HepG2 (cell line): Measurements from ENCODE around the gene RASSF4. TPM values are rescaled to one million over a fixed set of nuclear protein-coding genes. Genes with fewer than 3 reads are reported as not detected.
A peak's percentile ranks its signal among the peaks of the same experiment; 100 is the strongest.

ENCODE experiments used
- AGO1 ChIP-seq: fragments of 200-400 bp; formaldehyde crosslinking; IDR thresholded peaks from 2 replicates; pipeline ENCODE4 v1.6.1; 2017; ENCODE audit warnings: mild to moderate bottlenecking, low read depth, low read length, moderate library complexity; ENCODE audit not compliant: poor library complexity, severe bottlenecking
- ERF ChIP-seq: IDR thresholded peaks from 2 replicates; pipeline ENCODE4 v1.6.1; 2018; ENCODE audit warnings: missing biosample characterization, missing genetic modification reagents
- KDM5B ChIP-seq: sonication (generic); formaldehyde crosslinking; IDR thresholded peaks from 2 replicates; pipeline ENCODE4 v1.4.0; 2020; ENCODE audit warnings: missing genetic modification reagents, mild to moderate bottlenecking, borderline replicate concordance
- KMT2B ChIP-seq: IDR thresholded peaks from 2 replicates; pipeline ENCODE4 v1.6.1; 2016; ENCODE audit warnings: missing genetic modification reagents, missing compliant biosample characterization
- PTBP1 ChIP-seq: fragments of 200-400 bp; formaldehyde crosslinking; IDR thresholded peaks from 2 replicates; pipeline ENCODE4 v1.6.1; 2018; ENCODE audit warnings: low read length, low read depth; ENCODE audit not compliant: poor library complexity, severe bottlenecking
- RFX3 ChIP-seq: IDR thresholded peaks from 2 replicates; pipeline ENCODE4 v1.6.1; 2016; ENCODE audit warnings: missing biosample characterization, missing genetic modification reagents
- SIX4 ChIP-seq: sonication (generic); formaldehyde crosslinking; IDR thresholded peaks from 2 replicates; pipeline ENCODE4 v1.4.0; 2020; ENCODE audit warnings: missing genetic modification reagents
- TP53 ChIP-seq: sonication (generic); formaldehyde crosslinking; conservative IDR thresholded peaks from 2 replicates; pipeline ENCODE4 v1.4.0; 2020; ENCODE audit warnings: missing genetic modification reagents
- ZBTB1 ChIP-seq: sonication (generic); formaldehyde crosslinking; IDR thresholded peaks from 2 replicates; pipeline ENCODE4 v1.4.0; 2020; ENCODE audit warnings: missing genetic modification reagents, borderline replicate concordance
- ZBTB21 ChIP-seq: sonication (generic); formaldehyde crosslinking; IDR thresholded peaks from 2 replicates; pipeline ENCODE4 v1.4.0; 2020; ENCODE audit warnings: missing genetic modification reagents
- ZNF382 ChIP-seq: sonication (generic); formaldehyde crosslinking; IDR thresholded peaks from 2 replicates; pipeline ENCODE4 v1.5.0; 2020; ENCODE audit warnings: missing genetic modification reagents, mild to moderate bottlenecking, borderline replicate concordance
- ZNF484 ChIP-seq: sonication (generic); formaldehyde crosslinking; IDR thresholded peaks from 2 replicates; pipeline ENCODE4 v1.5.1; 2020; ENCODE audit warnings: mild to moderate bottlenecking, low read depth, missing genetic modification reagents, borderline replicate concordance
- ZNF572 ChIP-seq: sonication (generic); formaldehyde crosslinking; IDR thresholded peaks from 2 replicates; pipeline ENCODE4 v1.5.1; 2020; ENCODE audit warnings: mild to moderate bottlenecking, missing genetic modification reagents
- ZNF607 ChIP-seq: sonication (generic); formaldehyde crosslinking; IDR thresholded peaks from 2 replicates; pipeline ENCODE4 v1.5.1; 2020; ENCODE audit warnings: missing genetic modification reagents, mild to moderate bottlenecking, borderline replicate concordance
- ZNF790 ChIP-seq: sonication (generic); formaldehyde crosslinking; IDR thresholded peaks from 2 replicates; pipeline ENCODE4 v1.8.0; 2022; ENCODE audit warnings: missing genetic modification reagents, mild to moderate bottlenecking, borderline replicate concordance
- ZNF839 ChIP-seq: sonication (generic); formaldehyde crosslinking; IDR thresholded peaks from 2 replicates; pipeline ENCODE4 v1.4.0; 2020; ENCODE audit warnings: missing genetic modification reagents, mild to moderate bottlenecking, borderline replicate concordance
- ZNF878 ChIP-seq: sonication (generic); formaldehyde crosslinking; IDR thresholded peaks from 2 replicates; pipeline ENCODE4 v1.8.1; 2023; ENCODE audit warnings: mild to moderate bottlenecking, missing genetic modification reagents, moderate library complexity
- polyA plus RNA-seq, 8 experiments: library from polyadenylated mRNA; depleted of rRNA in 3 of 8; stranded (reverse) in 7 of 8; unstranded in 1 of 8; fragments of >200 nt; fragmentation: Illumina TruSeq in 4 of 8; extraction: Trizol in 4 of 8; gene quantifications; 2 replicates each; pipeline versions ENCODE4 v1.2.1 to v1.2.3, GENCODE V29; 2011 to 2016; ENCODE audit warnings: low read depth in 4 of 8, missing spikeins in 1 of 8, mixed read lengths in 1 of 8; ENCODE audit not compliant: insufficient read depth in 1 of 8
- total RNA-seq, 5 experiments: library from RNA; depleted of rRNA; stranded (reverse); fragments of >200 nt; fragmentation: Illumina TruSeq; extraction: Trizol; gene quantifications; 2 replicates each; pipeline ENCODE4 v1.2.3, GENCODE V29; 2016; ENCODE audit warnings: low read depth in 1 of 5
- TF ChIP-seq, protein P1 (sequence below): sonication (generic); formaldehyde crosslinking; IDR thresholded peaks from 2 replicates; pipeline ENCODE4 v1.4.0; 2020; ENCODE audit warnings: missing genetic modification reagents
- TF ChIP-seq, protein P2 (sequence below): sonication (generic); formaldehyde crosslinking; IDR thresholded peaks from 2 replicates; pipeline ENCODE4 v1.9.0; 2022; ENCODE audit warnings: low read depth, missing genetic modification reagents
- TF ChIP-seq, protein P3 (sequence below): sonication (generic); formaldehyde crosslinking; IDR thresholded peaks from 2 replicates; pipeline ENCODE4 v1.5.1; 2020; ENCODE audit warnings: missing genetic modification reagents, mild to moderate bottlenecking, borderline replicate concordance
- TF ChIP-seq, protein P4 (sequence below): sonication (generic); formaldehyde crosslinking; IDR thresholded peaks from 2 replicates; pipeline ENCODE4 v1.4.0; 2020; ENCODE audit warnings: mild to moderate bottlenecking, missing genetic modification reagents

Gene RASSF4
- total and polyA plus RNA-seq, 2 of the 13 experiments (the other 11 are each of a cell fraction or from before 2014, with no cell fraction given): 34.0 to 51.7 TPM

DNA sequence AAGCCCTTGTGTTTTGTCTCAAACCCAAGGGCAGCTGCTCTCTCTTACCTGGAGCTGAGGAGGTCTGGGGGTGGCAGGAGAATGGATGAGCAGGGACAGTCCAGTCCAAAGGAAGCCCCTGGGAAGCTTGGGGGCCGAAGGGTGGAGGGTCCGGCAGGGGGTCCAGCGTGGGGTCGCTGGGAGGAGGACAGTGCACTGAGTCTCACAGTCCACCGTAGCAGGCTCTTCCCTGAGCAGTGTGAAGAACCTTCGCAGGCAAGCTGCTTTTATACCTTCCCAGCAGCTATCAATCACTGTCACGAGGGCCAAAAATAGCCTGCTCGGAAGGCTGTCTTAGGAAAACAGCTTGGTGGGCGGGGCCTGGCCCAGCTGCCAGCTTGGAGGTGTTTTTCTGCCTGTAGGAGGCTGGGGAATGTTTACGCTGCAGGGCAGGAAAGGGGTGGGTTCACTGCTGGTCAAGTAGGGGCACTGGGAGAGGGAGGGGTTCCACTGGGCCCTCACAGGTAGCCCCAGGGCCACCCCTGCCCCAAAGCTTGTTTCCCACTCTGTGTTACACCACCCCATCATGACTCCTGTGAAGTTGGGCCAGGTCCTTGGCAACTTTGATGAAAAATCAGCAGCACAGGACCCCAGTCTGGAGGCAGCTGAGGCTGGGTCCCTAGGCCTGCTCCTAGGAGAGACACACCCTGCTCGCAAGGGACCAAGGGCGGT is 19.1 kb downstream of the RASSF4 start, which contains the start of gene DEPP1 (continued):
- TF ChIP-seq ZBTB1: no peak
- peak; percentile 74; the same call in 1 of the 2 replicates for TF ChIP-seq TP53
- TF ChIP-seq ZNF839: no peak; the same call in 1 of the 2 replicates
- TF ChIP-seq, protein P1, sequence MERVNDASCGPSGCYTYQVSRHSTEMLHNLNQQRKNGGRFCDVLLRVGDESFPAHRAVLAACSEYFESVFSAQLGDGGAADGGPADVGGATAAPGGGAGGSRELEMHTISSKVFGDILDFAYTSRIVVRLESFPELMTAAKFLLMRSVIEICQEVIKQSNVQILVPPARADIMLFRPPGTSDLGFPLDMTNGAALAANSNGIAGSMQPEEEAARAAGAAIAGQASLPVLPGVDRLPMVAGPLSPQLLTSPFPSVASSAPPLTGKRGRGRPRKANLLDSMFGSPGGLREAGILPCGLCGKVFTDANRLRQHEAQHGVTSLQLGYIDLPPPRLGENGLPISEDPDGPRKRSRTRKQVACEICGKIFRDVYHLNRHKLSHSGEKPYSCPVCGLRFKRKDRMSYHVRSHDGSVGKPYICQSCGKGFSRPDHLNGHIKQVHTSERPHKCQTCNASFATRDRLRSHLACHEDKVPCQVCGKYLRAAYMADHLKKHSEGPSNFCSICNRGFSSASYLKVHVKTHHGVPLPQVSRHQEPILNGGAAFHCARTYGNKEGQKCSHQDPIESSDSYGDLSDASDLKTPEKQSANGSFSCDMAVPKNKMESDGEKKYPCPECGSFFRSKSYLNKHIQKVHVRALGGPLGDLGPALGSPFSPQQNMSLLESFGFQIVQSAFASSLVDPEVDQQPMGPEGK (CRISPR knock-in tag): peak; percentile 90
- peak; percentile 43; the same call in 1 of the 2 replicates for TF ChIP-seq KMT2B (CRISPR knock-in tag)
- TF ChIP-seq, protein P2, sequence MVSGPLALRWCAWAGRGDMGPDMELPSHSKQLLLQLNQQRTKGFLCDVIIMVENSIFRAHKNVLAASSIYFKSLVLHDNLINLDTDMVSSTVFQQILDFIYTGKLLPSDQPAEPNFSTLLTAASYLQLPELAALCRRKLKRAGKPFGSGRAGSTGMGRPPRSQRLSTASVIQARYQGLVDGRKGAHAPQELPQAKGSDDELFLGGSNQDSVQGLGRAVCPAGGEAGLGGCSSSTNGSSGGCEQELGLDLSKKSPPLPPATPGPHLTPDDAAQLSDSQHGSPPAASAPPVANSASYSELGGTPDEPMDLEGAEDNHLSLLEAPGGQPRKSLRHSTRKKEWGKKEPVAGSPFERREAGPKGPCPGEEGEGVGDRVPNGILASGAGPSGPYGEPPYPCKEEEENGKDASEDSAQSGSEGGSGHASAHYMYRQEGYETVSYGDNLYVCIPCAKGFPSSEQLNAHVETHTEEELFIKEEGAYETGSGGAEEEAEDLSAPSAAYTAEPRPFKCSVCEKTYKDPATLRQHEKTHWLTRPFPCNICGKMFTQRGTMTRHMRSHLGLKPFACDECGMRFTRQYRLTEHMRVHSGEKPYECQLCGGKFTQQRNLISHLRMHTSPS: peak; percentile 82; the same call in 1 of the 2 replicates
- peak; percentile 96 for TF ChIP-seq ZNF878 (CRISPR knock-in tag)
- no peak for TF ChIP-seq ZNF382 (CRISPR knock-in tag)
- peak; percentile 52 for TF ChIP-seq RFX3 (CRISPR knock-in tag)
- TF ChIP-seq, protein P3, sequence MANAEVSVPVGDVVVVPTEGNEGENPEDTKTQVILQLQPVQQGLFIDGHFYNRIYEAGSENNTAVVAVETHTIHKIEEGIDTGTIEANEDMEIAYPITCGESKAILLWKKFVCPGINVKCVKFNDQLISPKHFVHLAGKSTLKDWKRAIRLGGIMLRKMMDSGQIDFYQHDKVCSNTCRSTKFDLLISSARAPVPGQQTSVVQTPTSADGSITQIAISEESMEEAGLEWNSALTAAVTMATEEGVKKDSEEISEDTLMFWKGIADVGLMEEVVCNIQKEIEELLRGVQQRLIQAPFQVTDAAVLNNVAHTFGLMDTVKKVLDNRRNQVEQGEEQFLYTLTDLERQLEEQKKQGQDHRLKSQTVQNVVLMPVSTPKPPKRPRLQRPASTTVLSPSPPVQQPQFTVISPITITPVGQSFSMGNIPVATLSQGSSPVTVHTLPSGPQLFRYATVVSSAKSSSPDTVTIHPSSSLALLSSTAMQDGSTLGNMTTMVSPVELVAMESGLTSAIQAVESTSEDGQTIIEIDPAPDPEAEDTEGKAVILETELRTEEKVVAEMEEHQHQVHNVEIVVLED (CRISPR knock-in tag): peak; percentile 54; the same call in 1 of the 2 replicates
- TF ChIP-seq, protein P4, sequence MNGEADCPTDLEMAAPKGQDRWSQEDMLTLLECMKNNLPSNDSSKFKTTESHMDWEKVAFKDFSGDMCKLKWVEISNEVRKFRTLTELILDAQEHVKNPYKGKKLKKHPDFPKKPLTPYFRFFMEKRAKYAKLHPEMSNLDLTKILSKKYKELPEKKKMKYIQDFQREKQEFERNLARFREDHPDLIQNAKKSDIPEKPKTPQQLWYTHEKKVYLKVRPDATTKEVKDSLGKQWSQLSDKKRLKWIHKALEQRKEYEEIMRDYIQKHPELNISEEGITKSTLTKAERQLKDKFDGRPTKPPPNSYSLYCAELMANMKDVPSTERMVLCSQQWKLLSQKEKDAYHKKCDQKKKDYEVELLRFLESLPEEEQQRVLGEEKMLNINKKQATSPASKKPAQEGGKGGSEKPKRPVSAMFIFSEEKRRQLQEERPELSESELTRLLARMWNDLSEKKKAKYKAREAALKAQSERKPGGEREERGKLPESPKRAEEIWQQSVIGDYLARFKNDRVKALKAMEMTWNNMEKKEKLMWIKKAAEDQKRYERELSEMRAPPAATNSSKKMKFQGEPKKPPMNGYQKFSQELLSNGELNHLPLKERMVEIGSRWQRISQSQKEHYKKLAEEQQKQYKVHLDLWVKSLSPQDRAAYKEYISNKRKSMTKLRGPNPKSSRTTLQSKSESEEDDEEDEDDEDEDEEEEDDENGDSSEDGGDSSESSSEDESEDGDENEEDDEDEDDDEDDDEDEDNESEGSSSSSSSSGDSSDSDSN (CRISPR knock-in tag): peak; percentile 79; the same call in 1 of the 2 replicates
- TF ChIP-seq ZBTB21: no peak; the same call in 1 of the 2 replicates
- no peak for TF ChIP-seq ZNF790 (CRISPR knock-in tag)
- TF ChIP-seq AGO1: no peak
- peak; percentile 49 for TF ChIP-seq PTBP1
- peak; percentile 90 for TF ChIP-seq ERF (CRISPR knock-in tag)
- TF ChIP-seq ZNF607 (CRISPR knock-in tag): peak; percentile 82
- no peak for TF ChIP-seq ZNF484 (CRISPR knock-in tag)
- peak; percentile 78; the same call in 1 of the 2 replicates for TF ChIP-seq ZNF572 (CRISPR knock-in tag)
- TF ChIP-seq SIX4 (CRISPR knock-in tag): no peak; the same call in 1 of the 2 replicates
- TF ChIP-seq KDM5B (CRISPR knock-in tag): no peak; the same call in 1 of the 2 replicates
